Upper lobe of left lung (tissue), 6 donors: Measurements from ENCODE around the gene CNFN. TPM values are rescaled to one million over a fixed set of nuclear protein-coding genes. Genes with fewer than 3 reads are reported as not detected.
A peak's percentile ranks its signal among the peaks of the same experiment; 100 is the strongest.

Source experiments
- ATAC-seq, 2 donors: fragments of 200-7000 bp; cut with Tn5 transposase; one replicate each; pipeline ENCODE4 v1.9.1; 2022; ENCODE audit warnings: mild to moderate bottlenecking in 2 of 2, moderate library complexity in 2 of 2; ENCODE audit not compliant: low FRiP score in 2 of 2
- DNase-seq, 2 donors: peaks; one replicate each; pipeline ENCODE4 v3.0.0-alpha.2; 2019 to 2020
- H3K27ac ChIP-seq, 4 donors: fragments of 200-600 bp; sonication (generic); one replicate each; pipeline ENCODE4 v1.5.1; 2016 to 2019
- H3K27me3 ChIP-seq, 4 donors: fragments of 200-600 bp; sonication (generic); one replicate each; pipeline ENCODE4 v1.5.1; 2017 to 2019
- H3K36me3 ChIP-seq, 4 donors: fragments of 200-600 bp; sonication (generic); one replicate each; pipeline ENCODE4 v1.5.1; 2016 to 2019
- H3K4me1 ChIP-seq, 4 donors: fragments of 200-600 bp; sonication (generic); one replicate each; pipeline ENCODE4 v1.5.1; 2018 to 2019
- H3K4me3 ChIP-seq, 4 donors: fragments of 200-600 bp; sonication (generic); one replicate each; pipeline ENCODE4 v1.5.1; 2017 to 2019; ENCODE audit warnings: mild to moderate bottlenecking in 2 of 4, moderate library complexity in 1 of 4
- H3K9me3 ChIP-seq, 4 donors: fragments of 200-600 bp; sonication (generic); one replicate each; pipeline ENCODE4 v1.5.1; 2018 to 2019
- CTCF ChIP-seq, 6 experiments: fragments of 450-650 bp in 4 of 6; fragments of 200-600 bp in 2 of 6; sonication (generic) in 2 of 6; IDR thresholded peaks; one replicate each; pipeline ENCODE4 v1.5.1; 2016 to 2019; ENCODE audit warnings: antibody characterized with exemption in 6 of 6
- EP300 ChIP-seq, 4 donors: sonication (generic); formaldehyde crosslinking; IDR thresholded peaks; one replicate each; pipeline ENCODE4 v1.5.1; 2017; ENCODE audit warnings: antibody characterized with exemption in 4 of 4, control low read depth in 2 of 4
- POLR2A ChIP-seq, 4 donors: fragments of 450-650 bp; IDR thresholded peaks; one replicate each; pipeline ENCODE4 v1.5.1; 2016 to 2017; ENCODE audit warnings: antibody characterized with exemption in 4 of 4, mild to moderate bottlenecking in 2 of 4
- POLR2AphosphoS5 ChIP-seq, 2 donors: sonication (generic); formaldehyde crosslinking; IDR thresholded peaks; one replicate each; pipeline ENCODE4 v1.5.1; 2017; ENCODE audit warnings: antibody characterized with exemption in 2 of 2
- WGBS, 2 donors: methylation state at CpG; one replicate each; pipeline ENCODE4 v1.1.5; 2017 to 2018; 5-methylcytosine and 5-hydroxymethylcytosine counted together
- total RNA-seq, 6 donors: library from RNA; depleted of rRNA in 4 of 6; stranded (reverse); fragments of >200 nt in 4 of 6; gene quantifications; one replicate each; pipeline versions ENCODE4 v1.1.0 to v1.2.1, GENCODE V29; 2016 to 2021
- donor health status: DM: no; HTN: no; CAD: no; lungs with moderate emphysema.
- donor health status: DM: no; HTN: yes; CAD: no; lungs with severe emphysema.

CNFN gene
- total RNA-seq, 6 donors from 2014 or later = 0.46 to 32.5 (median 0.94) TPM; not detected in 3

- TF ChIP-seq POLR2AphosphoS5 (IDR thresholded peaks at IDR 0.05) = no peak
- TF ChIP-seq POLR2A (IDR thresholded peaks at IDR 0.05) = no peak
- no peak for TF ChIP-seq CTCF (IDR thresholded peaks at IDR 0.05)
- no peak for TF ChIP-seq EP300 (IDR thresholded peaks at IDR 0.05)
- Histone ChIP-seq H3K36me3 (peaks cover 5 to 78% (median 43%) of the 10 kb centered on the region in 4 donors), H3K4me1 (no peaks in the 10 kb centered on the region), H3K27ac (no peak overlapping the region), H3K27me3 (no peaks in the 10 kb centered on the region), H3K9me3 (no peaks in the 10 kb centered on the region), H3K4me3 (no peak overlapping the region)
- whole genome bisulfite sequencing, 2 donors = 96 to 97% methylated on average over 5 to 11 of the region's 12 CpGs
- ATAC-seq (no peak), DNase-seq (no peak)
These were observed 32.8 kb downstream of the CNFN start for GRCh38 chr19:42357290-42357689.

GRCh38 chr19:42356686-42357085 lies 33.4 kb downstream of the CNFN start:
- Histone ChIP-seq H3K27me3 (no peaks in the 10 kb centered on the region), H3K4me3 (no peak overlapping the region), H3K9me3 (no peaks in the 10 kb centered on the region), H3K4me1 (no peaks in the 10 kb centered on the region), H3K27ac (no peak overlapping the region), H3K36me3 (peaks cover 5 to 81% (median 43%) of the 10 kb centered on the region in 4 donors)
- TF ChIP-seq EP300 (IDR thresholded peaks at IDR 0.05) (no peak), POLR2A (IDR thresholded peaks at IDR 0.05) (no peak), POLR2AphosphoS5 (IDR thresholded peaks at IDR 0.05) (no peak), CTCF (IDR thresholded peaks at IDR 0.05) (no peak)
- no peak for DNase-seq
- no peak for ATAC-seq
- WGBS, 2 donors = 99% methylated on average over 13 to 15 of the region's 15 CpGs

- Histone ChIP-seq H3K9me3 (no peaks in the 10 kb centered on the region), H3K4me1 (no peaks in the 10 kb centered on the region), H3K27ac (no peak overlapping the region), H3K4me3 (no peak overlapping the region), H3K27me3 (no peaks in the 10 kb centered on the region), H3K36me3 (peaks cover 5 to 79% (median 46%) of the 10 kb centered on the region in 4 donors)
- DNase-seq (no peak), ATAC-seq (no peak)
- TF ChIP-seq EP300 (IDR thresholded peaks at IDR 0.05) (no peak), CTCF (IDR thresholded peaks at IDR 0.05) (no peak)
- 99 to 100% methylated on average over 5 to 10 of the region's 12 CpGs for WGBS, 2 donors
These were observed 34.2 kb downstream of the CNFN start for GRCh38 chr19:42355896-42356295.

GRCh38 chr19:42353341-42354015 lies 36.6 kb downstream of the CNFN start:
- Histone ChIP-seq H3K4me3 (no peak overlapping the region), H3K27me3 (no peaks in the 10 kb centered on the region), H3K9me3 (no peaks in the 10 kb centered on the region), H3K27ac (no peak overlapping the region), H3K4me1 (no peaks in the 10 kb centered on the region), H3K36me3 (peaks cover 5 to 72% (median 43%) of the 10 kb centered on the region in 4 donors)
- 94 to 95% methylated on average over 3 to 27 of the region's 29 CpGs for WGBS, 2 donors
- DNase-seq (peak in 1 of 2 donors; percentile 79), ATAC-seq (no peak)
- TF ChIP-seq POLR2AphosphoS5 (IDR thresholded peaks at IDR 0.05) = no peak
- TF ChIP-seq POLR2A (IDR thresholded peaks at IDR 0.05) = no peak
- no peak for TF ChIP-seq CTCF (IDR thresholded peaks at IDR 0.05)
- no peak for TF ChIP-seq EP300 (IDR thresholded peaks at IDR 0.05)
